ENCODE data around the gene WDR47.

DNA sequence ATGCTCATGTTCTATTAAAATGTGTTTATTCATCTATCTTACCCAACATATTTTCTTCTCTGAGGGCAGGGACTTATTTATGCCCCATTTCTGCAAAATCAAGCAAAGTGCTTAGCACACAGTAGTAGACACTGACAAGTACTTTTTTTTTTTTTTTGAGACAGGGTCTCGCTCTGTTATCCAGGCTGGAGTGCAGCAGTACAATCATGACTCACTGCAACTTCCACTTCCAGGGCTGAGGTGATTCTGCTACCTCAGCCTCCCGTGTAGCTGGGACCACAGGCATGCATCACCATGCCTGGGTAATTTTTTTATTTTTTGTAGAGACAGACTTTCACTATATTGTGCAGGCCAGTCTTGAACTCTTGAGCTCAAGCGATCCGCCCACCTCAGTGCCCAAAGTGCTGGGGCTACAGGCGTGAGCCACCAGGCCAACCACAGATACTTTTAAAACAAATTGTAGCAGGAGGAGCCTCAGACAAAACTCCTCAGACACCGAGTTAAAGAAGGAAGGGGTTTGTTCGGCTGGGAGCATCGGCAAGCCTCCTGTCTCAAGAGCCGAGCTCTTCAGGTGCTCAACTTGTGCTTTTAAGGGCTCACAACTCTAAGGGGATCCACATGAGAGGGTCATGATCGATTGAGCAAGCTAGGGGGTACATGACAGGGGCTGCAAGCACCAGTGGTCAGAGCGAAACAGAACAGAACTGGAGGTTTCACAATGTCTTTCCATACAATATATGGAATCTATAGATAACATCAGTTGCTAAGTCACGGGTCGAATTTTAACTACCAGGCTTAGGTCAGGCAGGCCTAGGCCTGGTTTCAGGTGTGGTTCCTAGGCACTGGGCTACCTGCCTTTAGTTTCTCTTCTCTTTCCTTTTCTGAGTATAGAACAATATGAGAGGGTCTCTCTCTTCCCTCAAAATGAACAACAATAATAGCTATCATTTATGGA, 42.9 kb upstream of the WDR47 start:
- TF ChIP-seq CTCF (conservative IDR thresholded peaks at IDR 0.05), result no peak
- no peak for TF ChIP-seq EZH2 (IDR thresholded peaks at IDR 0.05; ENCODE audit: low read depth)

All from PC-9 (cell line).